ENCODE data around the gene LRFN2.

- no peak for TF ChIP-seq SUZ12 (IDR thresholded peaks at IDR 0.05)
- TF ChIP-seq LEF1 (IDR thresholded peaks at IDR 0.05; ENCODE audit: borderline replicate concordance) = no peak
- no peak for TF ChIP-seq SP1 (IDR thresholded peaks at IDR 0.05)
- no peak for TF ChIP-seq NFRKB (IDR thresholded peaks at IDR 0.05)
- TF ChIP-seq HDGF (IDR thresholded peaks at IDR 0.05; ENCODE audit: borderline replicate concordance) = no peak
- no peak for TF ChIP-seq FOXM1 (IDR thresholded peaks at IDR 0.05; ENCODE audit: borderline replicate concordance)
These were observed 106.5 kb downstream of the LRFN2 start for GRCh38 chr6:40480678-40481077.
